IgD-negative memory B cell (primary cell): ENCODE data around the gene TSPEAR. TPM values are rescaled to one million over a fixed set of nuclear protein-coding genes. Genes with fewer than 3 reads are reported as not detected.
"Not testable (repeated sequence)": the region's sequence is repeated elsewhere in the genome, so short reads cannot be mapped to it uniquely, and the experiment has no call there.

Source experiments
- H3K27ac Mint-ChIP-seq, 3 donors: one replicate each; pipeline ENCODE4 v1.8.0; 2020 to 2022; ENCODE audit warnings: mild to moderate bottlenecking in 3 of 3, mixed read lengths in 3 of 3, moderate library complexity in 1 of 3
- H3K27me3 Mint-ChIP-seq: one replicate; pipeline ENCODE4 v1.8.0; 2021; ENCODE audit warnings: mixed read lengths
- H3K36me3 Mint-ChIP-seq: one replicate; pipeline ENCODE4 v1.8.0; 2020; ENCODE audit warnings: mild to moderate bottlenecking, mixed read lengths
- H3K4me1 Mint-ChIP-seq, 3 donors: one replicate each; pipeline ENCODE4 v1.8.0; 2020 to 2022; ENCODE audit warnings: mixed read lengths in 3 of 3, mild to moderate bottlenecking in 1 of 3
- H3K4me3 Mint-ChIP-seq, 4 donors: one replicate each; pipeline ENCODE4 v1.8.0; 2020 to 2022; ENCODE audit warnings: mild to moderate bottlenecking in 4 of 4, mixed read lengths in 4 of 4, moderate library complexity in 3 of 4
- H3K9me3 Mint-ChIP-seq, 3 donors: one replicate each; pipeline ENCODE4 v1.8.0; 2020 to 2021; ENCODE audit warnings: mixed read lengths in 3 of 3, mild to moderate bottlenecking in 1 of 3
- polyA plus RNA-seq: library from polyadenylated mRNA; unstranded; fragments of 300-500 nt; fragmentation: Illumina TruSeq; gene quantifications from one replicate; pipeline ENCODE4 v1.2.3, GENCODE V29; 2021

Gene TSPEAR
- polyA plus RNA-seq, 1 donor from 2014 or later, result not detected

DNA sequence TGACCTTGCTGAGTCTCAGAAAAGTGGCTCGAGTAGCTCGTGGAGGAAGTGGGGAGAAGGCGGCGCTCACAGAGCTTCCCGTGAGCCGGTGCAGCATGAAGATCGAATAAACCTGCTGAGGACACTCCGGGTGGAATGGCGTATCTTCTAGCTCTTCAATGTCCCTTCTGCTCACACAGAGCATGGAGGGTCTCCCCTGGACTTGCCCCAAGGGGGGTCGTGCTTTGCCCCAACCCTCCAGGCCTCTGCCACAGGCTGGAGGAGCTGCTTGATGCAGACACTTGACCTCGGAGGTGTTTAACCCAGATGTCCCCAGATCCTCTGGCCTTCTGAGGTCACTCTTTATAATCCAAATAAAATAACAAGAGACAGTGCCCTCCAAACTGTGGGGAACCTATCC lies 16.6 kb downstream of the TSPEAR start:
- H3K27me3 Mint-ChIP-seq, result peaks cover 26% of the 10 kb centered on the region

DNA sequence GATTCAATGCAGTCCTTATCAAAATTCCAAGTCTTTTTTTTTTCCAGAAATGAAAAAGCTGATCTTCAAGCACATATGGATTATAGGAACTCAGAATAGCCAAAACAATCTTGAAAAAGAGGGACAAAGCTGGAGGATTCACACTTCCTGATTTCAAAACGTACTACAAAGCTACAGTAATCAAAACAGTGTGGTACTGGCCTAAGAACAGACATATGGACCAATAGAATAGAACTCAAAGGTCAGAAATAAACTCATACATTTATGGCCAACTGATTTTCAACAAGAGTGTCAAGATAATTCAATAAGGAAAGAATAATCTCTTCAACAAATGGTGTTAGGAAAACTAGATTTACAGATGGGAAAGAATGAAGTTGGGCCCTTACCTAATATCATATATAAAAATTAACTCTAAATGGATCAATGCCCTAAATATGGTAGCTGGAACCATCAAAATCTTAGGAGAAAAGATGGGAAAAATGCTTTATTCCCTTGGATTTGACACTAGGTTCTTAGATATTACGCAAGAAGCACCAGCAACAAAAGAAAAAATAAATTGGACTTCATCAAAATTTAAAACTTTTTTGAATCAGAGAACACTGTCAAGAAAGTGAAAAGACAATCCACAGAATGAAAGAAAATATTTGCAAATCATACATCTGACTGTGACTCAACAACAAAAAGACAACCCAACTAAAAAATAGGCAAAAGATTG lies 18.4 kb downstream of the TSPEAR start:
- Mint-ChIP-seq H3K36me3 (peaks cover 3% of the 10 kb centered on the region), H3K27ac (no peak overlapping the region), H3K9me3 (peaks cover 2 to 23% (median 9%) of the 10 kb centered on the region in 3 donors), H3K4me3 (no peak overlapping the region), H3K4me1 (peaks cover 0 to 1% (median 0%) of the 10 kb centered on the region in 3 donors), H3K27me3 (peaks cover 18% of the 10 kb centered on the region)

More for the DNA sequence above, 16.6 kb downstream of the TSPEAR start:
- Mint-ChIP-seq H3K4me3 (no peak overlapping the region), H3K36me3 (peaks cover 3% of the 10 kb centered on the region), H3K4me1 (peaks cover 0 to 1% (median 0%) of the 10 kb centered on the region in 3 donors), H3K9me3 (peaks cover 2 to 23% (median 9%) of the 10 kb centered on the region in 3 donors), H3K27ac (no peak overlapping the region)

DNA sequence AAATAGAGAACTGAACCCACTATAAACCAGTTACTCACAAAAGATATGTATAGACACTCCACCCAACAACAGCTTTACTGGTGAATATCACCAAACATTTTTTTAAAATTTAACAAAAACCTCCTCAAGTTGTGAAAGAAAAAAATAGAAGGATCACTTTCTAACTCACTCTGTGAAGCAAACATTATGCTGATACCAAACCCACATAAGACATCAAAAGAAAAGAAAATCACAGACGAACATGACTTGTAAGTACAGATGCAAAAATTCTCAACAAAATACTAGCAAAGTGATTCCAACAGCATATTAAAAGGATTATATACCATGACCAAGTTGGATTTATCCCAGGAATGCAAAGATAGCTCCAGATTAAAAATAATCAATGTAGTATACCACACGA lies 19.7 kb downstream of the TSPEAR start:
- Mint-ChIP-seq H3K9me3 (peaks cover 2 to 23% (median 9%) of the 10 kb centered on the region in 3 donors), H3K36me3 (peaks cover 3% of the 10 kb centered on the region), H3K4me1 (peaks cover 0 to 1% (median 0%) of the 10 kb centered on the region in 3 donors), H3K27me3 (peaks cover 24% of the 10 kb centered on the region), H3K4me3 (no peak overlapping the region), H3K27ac (no peak overlapping the region)

DNA sequence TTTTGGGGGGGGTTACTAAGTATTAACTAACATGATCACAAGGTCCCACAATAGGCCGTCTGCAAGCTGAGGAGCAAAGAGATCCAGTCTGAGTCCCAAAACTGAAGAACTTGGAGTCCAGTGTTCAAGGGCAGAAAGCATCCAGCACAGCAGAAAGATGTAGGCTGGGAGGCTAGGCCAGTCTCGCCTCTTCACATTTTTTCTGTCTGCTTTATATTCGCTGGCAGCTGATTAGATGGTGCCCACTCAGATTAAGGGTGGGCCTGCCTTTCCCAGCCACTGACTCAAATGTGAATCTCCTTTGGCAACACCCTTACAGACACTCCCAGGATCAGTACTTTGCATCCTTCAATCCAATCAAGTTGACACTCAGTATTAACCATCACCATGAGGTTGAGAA lies 21.6 kb downstream of the TSPEAR start:
- not testable (repeated sequence) for H3K4me1 Mint-ChIP-seq, H3K36me3 Mint-ChIP-seq, H3K4me3 Mint-ChIP-seq, H3K27ac Mint-ChIP-seq
- peaks cover 2 to 23% (median 9%) of the 10 kb centered on the region in 3 donors for H3K9me3 Mint-ChIP-seq
- H3K27me3 Mint-ChIP-seq, result peaks cover 24% of the 10 kb centered on the region

DNA sequence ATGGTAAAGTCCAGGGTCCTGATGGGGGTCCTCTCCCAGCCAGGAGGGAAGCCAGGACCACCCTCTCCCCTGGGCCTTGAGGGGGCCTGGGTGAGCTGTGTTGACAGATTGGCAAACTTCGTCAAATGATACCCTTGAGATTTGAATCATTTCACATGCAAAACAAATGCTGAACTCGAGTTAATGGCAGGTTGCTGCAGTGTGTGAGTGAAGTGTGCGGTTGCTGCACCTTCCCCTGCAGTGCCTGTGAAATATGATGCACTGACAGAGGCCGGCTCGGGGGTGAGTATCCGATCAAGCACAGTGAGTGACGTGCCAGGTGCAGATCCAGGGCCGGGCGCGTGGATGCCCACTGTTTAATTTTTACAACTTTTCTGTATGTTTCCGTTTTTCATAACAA lies 23.7 kb downstream of the TSPEAR start:
- Mint-ChIP-seq H3K4me1 (peaks cover 0 to 2% (median 0%) of the 10 kb centered on the region in 3 donors), H3K27me3 (peaks cover 28% of the 10 kb centered on the region), H3K36me3 (peaks cover 3% of the 10 kb centered on the region), H3K4me3 (no peak overlapping the region), H3K27ac (no peak overlapping the region), H3K9me3 (peaks cover 0 to 8% (median 0%) of the 10 kb centered on the region in 3 donors)

DNA sequence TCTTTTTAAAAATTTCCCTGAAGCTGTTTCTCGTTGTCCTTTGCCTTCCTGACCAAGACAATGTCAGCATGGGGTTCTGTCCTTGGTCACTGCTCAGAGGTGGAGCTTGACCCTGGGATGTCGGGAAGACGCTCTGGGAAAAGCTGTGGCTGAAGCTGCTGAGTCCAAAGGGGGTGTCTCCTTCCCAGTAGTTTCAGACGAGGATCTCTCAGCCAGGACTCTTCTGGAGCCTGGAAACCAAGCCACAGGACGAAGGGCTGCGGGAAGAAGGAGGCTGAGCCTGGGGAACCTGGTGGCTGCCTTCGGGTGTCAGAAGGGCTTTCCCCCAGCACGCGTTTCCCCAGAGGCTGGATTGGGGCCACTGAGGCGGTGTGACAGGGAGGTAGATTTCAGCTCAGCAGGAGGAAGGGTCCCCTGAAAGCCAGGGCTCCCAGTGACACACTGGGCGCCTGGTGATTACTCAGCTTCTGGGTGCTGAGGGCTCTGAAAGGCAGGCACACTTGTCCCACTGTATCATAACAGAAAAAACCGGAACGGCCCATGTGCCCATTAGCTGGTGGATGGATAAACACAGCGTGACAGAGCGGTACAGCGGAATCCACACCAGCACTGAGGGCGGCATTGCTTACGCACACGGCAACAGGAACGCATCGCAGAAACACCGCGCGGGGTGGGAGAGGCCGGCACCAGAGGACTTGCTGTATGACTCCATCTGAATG lies 24.4 kb downstream of the TSPEAR start:
- Mint-ChIP-seq H3K9me3 (peaks cover 0 to 3% (median 0%) of the 10 kb centered on the region in 3 donors), H3K36me3 (peaks cover 3% of the 10 kb centered on the region), H3K4me3 (no peak overlapping the region), H3K27ac (no peak overlapping the region), H3K4me1 (peaks cover 0 to 2% (median 0%) of the 10 kb centered on the region in 3 donors), H3K27me3 (peaks cover 30% of the 10 kb centered on the region)

DNA sequence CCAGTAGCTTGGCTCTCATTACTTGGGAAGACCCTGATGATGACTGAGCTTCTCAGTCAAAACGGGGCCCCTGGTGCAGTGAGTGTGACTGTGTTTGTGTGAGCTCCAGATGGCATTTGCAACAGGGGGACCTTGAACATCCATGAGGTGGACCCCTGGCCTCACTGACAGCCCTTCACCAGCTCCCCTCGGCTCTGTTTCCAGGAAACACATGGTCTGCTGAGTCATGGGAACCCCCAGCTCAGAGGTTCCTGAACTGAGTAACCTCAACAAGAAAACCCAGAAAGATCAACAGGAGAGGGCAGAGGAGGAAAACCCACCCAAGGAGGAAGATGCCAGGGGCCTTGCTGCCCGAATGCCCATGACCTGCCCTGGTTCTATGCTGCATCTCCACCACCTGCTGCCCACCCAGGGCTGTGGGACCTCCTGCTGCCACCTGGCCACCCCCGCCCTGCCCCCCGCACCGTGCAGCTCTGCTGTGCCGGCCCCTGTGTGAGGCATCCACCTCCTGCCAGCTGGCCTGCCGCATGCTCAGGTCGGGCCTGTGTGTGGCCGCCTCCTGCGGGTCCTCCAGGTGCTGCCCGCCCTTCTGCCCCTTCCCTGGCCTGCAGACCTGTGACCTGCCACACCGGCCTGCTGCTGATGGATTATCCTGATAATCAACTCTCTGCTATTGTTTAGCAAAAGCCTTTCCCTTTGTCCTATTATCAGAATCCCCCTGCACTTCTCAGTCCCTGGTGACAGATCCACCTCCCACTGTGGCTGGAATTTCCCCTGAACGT lies 25.2 kb downstream of the TSPEAR start:
- Mint-ChIP-seq H3K9me3 (no peaks in the 10 kb centered on the region), H3K4me1 (peaks cover 0 to 2% (median 0%) of the 10 kb centered on the region in 3 donors), H3K36me3 (no peaks in the 10 kb centered on the region), H3K4me3 (no peak overlapping the region), H3K27me3 (peaks cover 32% of the 10 kb centered on the region), H3K27ac (no peak overlapping the region)

DNA sequence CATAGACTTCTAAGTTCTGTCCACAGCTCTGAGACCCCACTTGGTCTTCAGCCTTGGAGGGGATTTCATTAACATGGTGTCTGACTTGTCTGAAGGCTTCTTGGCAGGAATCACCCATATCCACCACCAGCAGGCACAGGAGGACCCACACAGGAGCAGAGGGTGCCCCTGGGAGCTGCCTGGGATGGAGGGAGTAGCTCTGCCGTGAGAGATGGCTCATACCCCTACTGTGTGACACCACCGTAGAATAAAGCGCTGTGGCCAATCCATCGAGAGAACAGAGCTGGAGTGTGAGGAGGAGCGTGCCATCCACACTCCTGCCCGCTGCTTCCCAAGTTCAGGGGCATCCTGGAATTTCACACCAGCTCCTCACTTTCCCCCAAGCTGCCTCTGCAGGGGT lies 26.3 kb downstream of the TSPEAR start:
- not testable (repeated sequence) for H3K9me3 Mint-ChIP-seq, H3K4me3 Mint-ChIP-seq, H3K36me3 Mint-ChIP-seq, H3K27ac Mint-ChIP-seq, H3K4me1 Mint-ChIP-seq
- peaks cover 28% of the 10 kb centered on the region for H3K27me3 Mint-ChIP-seq

DNA sequence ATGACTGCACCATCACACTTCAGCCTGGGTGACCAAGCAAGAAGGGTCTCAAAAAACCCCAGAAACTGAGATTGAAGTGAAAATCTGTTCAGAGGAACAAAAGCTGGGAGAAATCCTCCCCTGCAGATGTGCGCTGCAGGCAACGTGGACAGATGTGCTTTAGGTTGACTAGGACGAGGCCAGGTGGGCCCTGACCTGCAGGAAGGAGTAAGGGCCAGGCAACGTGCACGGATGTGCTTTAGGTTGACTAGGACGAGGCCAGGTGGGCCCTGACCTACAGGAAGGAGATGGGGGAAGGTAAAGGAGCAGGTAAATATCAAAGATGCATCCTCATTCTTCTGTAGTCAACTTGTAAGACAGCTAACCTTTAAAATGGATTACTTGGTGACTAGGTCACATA lies 26.9 kb downstream of the TSPEAR start:
- Mint-ChIP-seq H3K36me3 (no peaks in the 10 kb centered on the region), H3K9me3 (peaks cover 0 to 2% (median 0%) of the 10 kb centered on the region in 3 donors), H3K4me3 (no peak overlapping the region), H3K27me3 (peaks cover 27% of the 10 kb centered on the region), H3K4me1 (peaks cover 0 to 2% (median 0%) of the 10 kb centered on the region in 3 donors), H3K27ac (no peak overlapping the region)

DNA sequence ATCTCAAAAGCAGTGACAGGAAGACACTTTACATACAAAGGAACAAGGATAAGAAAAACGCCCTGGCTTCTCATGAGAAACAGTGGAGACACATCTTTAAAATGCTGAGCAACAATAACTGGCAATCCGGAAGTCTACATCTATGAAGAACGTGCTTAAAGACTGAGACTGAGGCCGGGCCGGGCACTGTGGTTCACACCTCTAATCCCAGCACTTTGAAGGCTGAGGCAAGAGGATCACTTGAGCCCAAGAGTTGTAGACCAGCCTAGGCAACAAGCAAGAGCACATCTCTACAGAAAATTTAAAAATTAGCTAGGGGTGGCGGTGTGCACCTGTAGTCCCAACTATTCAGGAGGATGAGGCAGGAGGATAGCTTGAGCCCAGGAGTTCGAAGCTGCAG lies 27.3 kb downstream of the TSPEAR start:
- peaks cover 0 to 2% (median 0%) of the 10 kb centered on the region in 3 donors for H3K9me3 Mint-ChIP-seq
- H3K4me1 Mint-ChIP-seq, result peaks cover 0 to 2% (median 0%) of the 10 kb centered on the region in 3 donors
- H3K4me3 Mint-ChIP-seq, result no peak overlapping the region
- H3K27me3 Mint-ChIP-seq, result peaks cover 27% of the 10 kb centered on the region
- H3K27ac Mint-ChIP-seq, result no peak overlapping the region
- no peaks in the 10 kb centered on the region for H3K36me3 Mint-ChIP-seq

DNA sequence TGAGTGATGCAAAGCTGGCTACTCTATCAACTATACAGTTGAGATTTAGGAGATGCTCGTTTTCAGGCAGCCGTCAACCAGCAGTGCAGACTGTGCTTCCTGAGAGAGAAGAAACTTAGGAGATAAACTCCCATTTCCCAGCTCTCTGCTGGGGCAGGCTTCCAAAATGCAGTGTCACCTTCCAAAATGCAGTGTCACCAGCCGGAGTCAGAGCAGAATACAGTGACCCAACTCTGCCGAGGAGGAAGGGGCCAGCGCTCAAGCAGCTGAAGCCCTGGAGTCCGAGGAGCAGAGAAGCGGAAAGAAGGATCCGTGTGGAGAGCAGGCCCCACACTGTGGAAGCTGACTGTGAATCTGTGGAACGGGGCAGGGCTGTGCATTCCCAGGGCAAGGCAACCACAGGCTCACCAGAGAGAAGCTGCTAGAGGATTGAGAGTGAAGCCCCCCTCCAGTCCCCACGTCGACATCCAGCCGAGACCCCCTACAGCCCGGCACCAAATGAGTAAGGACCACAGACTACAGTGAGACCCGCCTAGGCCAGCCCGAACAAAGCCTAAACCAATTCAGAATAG lies 28.7 kb downstream of the TSPEAR start:
- Mint-ChIP-seq H3K36me3 (no peaks in the 10 kb centered on the region), H3K9me3 (peaks cover 0 to 2% (median 0%) of the 10 kb centered on the region in 3 donors), H3K4me3 (peak overlapping the region in 1 of 4 donors; percentile 30), H3K4me1 (peaks cover 0 to 2% (median 0%) of the 10 kb centered on the region in 3 donors), H3K27ac (no peak overlapping the region), H3K27me3 (peaks cover 23% of the 10 kb centered on the region)

DNA sequence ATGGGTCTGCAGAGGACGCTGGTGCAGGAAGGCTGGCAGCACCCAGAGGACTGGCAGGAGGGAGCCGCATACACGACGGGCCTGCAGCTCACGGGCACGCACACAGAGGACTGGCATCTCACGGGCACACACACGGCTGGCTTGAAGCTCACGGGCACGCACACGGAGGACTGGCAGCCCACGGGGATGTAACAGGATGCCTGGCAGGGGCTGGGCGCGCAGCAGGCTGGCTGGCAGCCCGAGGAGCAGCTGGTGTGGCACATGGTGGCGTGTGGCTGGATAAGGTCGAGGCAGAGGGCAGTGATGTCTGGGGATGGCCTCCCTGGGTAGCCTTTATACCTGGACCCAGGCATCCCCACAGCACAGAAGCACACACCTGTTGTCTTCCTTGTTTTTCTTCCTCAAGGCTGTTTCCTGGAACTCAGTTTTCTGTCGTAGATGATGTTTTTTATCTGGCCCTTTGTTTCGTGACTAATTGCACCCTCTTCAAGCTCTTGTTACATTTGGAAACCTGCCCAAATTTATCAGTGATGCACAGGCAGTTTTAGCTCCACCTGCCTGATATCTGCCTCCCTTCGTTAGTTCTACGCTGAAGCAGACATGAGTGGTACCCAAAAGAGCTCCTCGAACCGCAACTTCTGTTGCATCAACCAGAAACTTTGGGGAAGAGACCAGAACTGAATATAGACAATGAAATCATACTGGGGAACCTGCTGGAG lies 29.4 kb downstream of the TSPEAR start, which contains the start of gene KRTAP12-1:
Gene KRTAP12-1, minus strand, starts transcription at position 303 of the 719 bp plus-strand sequence. Its CDS starts 40 bp downstream, at position 263.
- no peaks in the 10 kb centered on the region for H3K36me3 Mint-ChIP-seq
- H3K27ac Mint-ChIP-seq, result no peak within 1 kb of the TSS
- H3K4me3 Mint-ChIP-seq, result peak within 1 kb of the TSS in 1 of 4 donors; percentile 30
- peaks cover 0 to 2% (median 0%) of the 10 kb centered on the region in 3 donors for H3K4me1 Mint-ChIP-seq
- H3K27me3 Mint-ChIP-seq, result peaks cover 17% of the 10 kb centered on the region
- H3K9me3 Mint-ChIP-seq, result peaks cover 0 to 2% (median 0%) of the 10 kb centered on the region in 3 donors

DNA sequence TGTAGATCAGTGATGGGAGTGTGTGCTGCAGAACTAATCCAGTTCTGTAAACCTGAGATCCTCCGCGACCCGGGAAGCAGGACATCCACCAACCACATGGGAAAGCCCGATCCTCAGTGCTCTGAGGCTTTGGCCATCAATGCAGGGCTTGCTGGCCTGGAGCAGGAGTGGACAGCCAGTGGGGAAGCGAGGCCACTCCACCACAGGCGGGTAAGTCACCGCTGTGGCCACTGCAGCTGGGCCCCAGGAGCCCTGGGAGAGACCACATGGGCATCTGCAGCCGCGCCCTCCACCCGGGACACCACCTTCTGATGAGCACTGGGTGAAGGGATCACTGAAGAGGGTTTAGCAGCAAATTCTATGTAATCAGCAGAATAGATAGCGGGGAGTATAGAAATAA lies 30.2 kb downstream of the TSPEAR start:
- Mint-ChIP-seq H3K27me3 (peaks cover 16% of the 10 kb centered on the region), H3K4me3 (no peak overlapping the region), H3K4me1 (peaks cover 0 to 2% (median 0%) of the 10 kb centered on the region in 3 donors), H3K27ac (no peak overlapping the region), H3K9me3 (peaks cover 0 to 2% (median 0%) of the 10 kb centered on the region in 3 donors), H3K36me3 (no peaks in the 10 kb centered on the region)

DNA sequence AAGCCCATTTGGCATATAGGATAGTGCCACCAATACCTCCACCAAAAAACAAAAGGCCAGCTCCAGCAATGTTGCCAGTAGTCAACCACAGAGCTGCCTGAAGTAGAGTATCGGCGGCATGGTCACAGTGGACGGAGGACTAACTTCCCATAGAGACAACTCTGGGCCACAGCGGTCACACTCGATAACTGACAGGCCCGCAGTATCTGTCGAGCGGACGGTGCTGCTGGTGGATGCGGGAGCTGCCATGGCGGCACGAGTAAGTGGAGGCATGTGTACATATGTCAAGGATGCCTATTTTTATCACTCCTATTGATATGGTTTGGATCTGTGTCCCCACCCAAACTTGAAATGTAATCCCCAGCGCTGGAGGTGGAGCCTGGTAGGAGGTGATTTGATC lies 33.5 kb downstream of the TSPEAR start:
- no peak overlapping the region for H3K4me3 Mint-ChIP-seq
- H3K9me3 Mint-ChIP-seq, result peaks cover 3 to 13% (median 13%) of the 10 kb centered on the region in 3 donors
- H3K4me1 Mint-ChIP-seq, result no peaks in the 10 kb centered on the region
- H3K36me3 Mint-ChIP-seq, result peaks cover 2% of the 10 kb centered on the region
- H3K27ac Mint-ChIP-seq, result no peak overlapping the region
- H3K27me3 Mint-ChIP-seq, result peaks cover 12% of the 10 kb centered on the region
